Type B pancreatic cell (in vitro differentiated cells): ENCODE results near the gene NRAS. TPM values are rescaled to one million over a fixed set of nuclear protein-coding genes. Genes with fewer than 3 reads are reported as not detected.

Experiments
- DNase-seq: peaks from one replicate; pipeline ENCODE4 v3.0.0; 2021; ENCODE audit warnings: mixed read lengths; ENCODE audit not compliant: unreplicated experiment; ENCODE audit errors: extremely low spot score
- H3K27ac Mint-ChIP-seq: 2 replicates; pipeline ENCODE4 v1.8.0; 2021; ENCODE audit warnings: mild to moderate bottlenecking, mixed read lengths
- H3K27me3 Mint-ChIP-seq: 2 replicates; pipeline ENCODE4 v1.8.0; 2021; ENCODE audit warnings: mixed read lengths
- H3K36me3 Mint-ChIP-seq: 2 replicates; pipeline ENCODE4 v1.8.0; 2021; ENCODE audit warnings: mixed read lengths
- H3K4me1 Mint-ChIP-seq: one replicate; pipeline ENCODE4 v1.8.0; 2021; ENCODE audit warnings: mixed read lengths; ENCODE audit not compliant: unreplicated experiment
- H3K4me3 Mint-ChIP-seq: 2 replicates; pipeline ENCODE4 v1.8.0; 2021; ENCODE audit warnings: mild to moderate bottlenecking, mixed read lengths
- H3K9me3 Mint-ChIP-seq: 2 replicates; pipeline ENCODE4 v1.8.0; 2021; ENCODE audit warnings: mixed read lengths
- total RNA-seq: library from RNA; stranded (reverse); gene quantifications from 2 replicates; pipeline ENCODE4 v1.2.1, GENCODE V29; 2021; ENCODE audit warnings: low replicate concordance
- TF ChIP-seq, protein P1 (sequence below): fragments of 200-600 bp; sonication (generic); conservative IDR thresholded peaks from 2 replicates; pipeline ENCODE4 v1.5.0; 2021; ENCODE audit warnings: antibody characterized with exemption, mild to moderate bottlenecking

NRAS gene
- total RNA-seq, 1 donor from 2014 or later: 49.4 TPM

- Mint-ChIP-seq H3K27me3 (no peaks in the 10 kb centered on the region), H3K4me3 (peak overlapping the region; percentile 96), H3K27ac (peak overlapping the region; percentile 99), H3K36me3 (peaks cover 38% of the 10 kb centered on the region), H3K4me1 (peaks cover 14% of the 10 kb centered on the region), H3K9me3 (no peaks in the 10 kb centered on the region)
- DNase-seq: no peak
- TF ChIP-seq, protein P1, sequence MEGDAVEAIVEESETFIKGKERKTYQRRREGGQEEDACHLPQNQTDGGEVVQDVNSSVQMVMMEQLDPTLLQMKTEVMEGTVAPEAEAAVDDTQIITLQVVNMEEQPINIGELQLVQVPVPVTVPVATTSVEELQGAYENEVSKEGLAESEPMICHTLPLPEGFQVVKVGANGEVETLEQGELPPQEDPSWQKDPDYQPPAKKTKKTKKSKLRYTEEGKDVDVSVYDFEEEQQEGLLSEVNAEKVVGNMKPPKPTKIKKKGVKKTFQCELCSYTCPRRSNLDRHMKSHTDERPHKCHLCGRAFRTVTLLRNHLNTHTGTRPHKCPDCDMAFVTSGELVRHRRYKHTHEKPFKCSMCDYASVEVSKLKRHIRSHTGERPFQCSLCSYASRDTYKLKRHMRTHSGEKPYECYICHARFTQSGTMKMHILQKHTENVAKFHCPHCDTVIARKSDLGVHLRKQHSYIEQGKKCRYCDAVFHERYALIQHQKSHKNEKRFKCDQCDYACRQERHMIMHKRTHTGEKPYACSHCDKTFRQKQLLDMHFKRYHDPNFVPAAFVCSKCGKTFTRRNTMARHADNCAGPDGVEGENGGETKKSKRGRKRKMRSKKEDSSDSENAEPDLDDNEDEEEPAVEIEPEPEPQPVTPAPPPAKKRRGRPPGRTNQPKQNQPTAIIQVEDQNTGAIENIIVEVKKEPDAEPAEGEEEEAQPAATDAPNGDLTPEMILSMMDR: no peak
Observed at GRCh38 chr1:114715952-114716303, 643 bp downstream of the NRAS start.

GRCh38 chr1:114712977-114713376 is 3.6 kb downstream of the NRAS start:
- no peak overlapping the region for H3K4me3 Mint-ChIP-seq
- peaks cover 25% of the 10 kb centered on the region for H3K36me3 Mint-ChIP-seq
- no peak overlapping the region for H3K27ac Mint-ChIP-seq

GRCh38 chr1:114710360-114710759 is 6.2 kb downstream of the NRAS start:
- TF ChIP-seq, protein P1: no peak
- no peak overlapping the region for H3K27ac Mint-ChIP-seq
- no peak overlapping the region for H3K4me3 Mint-ChIP-seq

More at GRCh38 chr1:114712977-114713376, 3.6 kb downstream of the NRAS start:
- TF ChIP-seq, protein P1: no peak
- no peaks in the 10 kb centered on the region for H3K9me3 Mint-ChIP-seq
- no peaks in the 10 kb centered on the region for H3K27me3 Mint-ChIP-seq
- no peak for DNase-seq
- peaks cover 14% of the 10 kb centered on the region for H3K4me1 Mint-ChIP-seq

GRCh38 chr1:114707604-114708003 is 9.0 kb downstream of the NRAS start:
- no peaks in the 10 kb centered on the region for H3K4me1 Mint-ChIP-seq
- H3K27ac Mint-ChIP-seq: no peak overlapping the region
- H3K9me3 Mint-ChIP-seq: no peaks in the 10 kb centered on the region
- H3K27me3 Mint-ChIP-seq: no peaks in the 10 kb centered on the region
- TF ChIP-seq, protein P1: no peak
- no peak overlapping the region for H3K4me3 Mint-ChIP-seq
- H3K36me3 Mint-ChIP-seq: peaks cover 26% of the 10 kb centered on the region
- no peak for DNase-seq

More at GRCh38 chr1:114710360-114710759, 6.2 kb downstream of the NRAS start:
- DNase-seq: no peak
- Mint-ChIP-seq H3K9me3 (no peaks in the 10 kb centered on the region), H3K27me3 (no peaks in the 10 kb centered on the region), H3K4me1 (no peaks in the 10 kb centered on the region), H3K36me3 (peaks cover 33% of the 10 kb centered on the region)

DNA sequence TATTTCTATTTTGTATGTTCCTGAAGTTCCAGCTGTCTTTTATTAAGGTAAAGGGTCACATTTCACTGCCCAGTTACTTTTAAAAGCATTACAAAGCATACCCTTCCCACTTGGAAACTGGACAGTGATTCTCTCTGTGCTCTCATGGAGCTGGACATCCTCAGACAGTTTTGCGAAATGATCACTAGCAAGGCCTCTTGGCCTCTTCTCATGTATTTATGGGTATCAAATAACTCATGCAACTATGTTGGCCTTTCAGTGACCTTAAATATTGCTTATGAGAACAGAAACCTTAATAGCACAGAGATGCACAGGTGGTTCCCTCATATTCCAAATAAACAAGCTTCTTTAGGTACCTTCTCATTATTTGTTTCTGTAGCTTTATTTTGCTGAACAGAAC is 13.3 kb downstream of the NRAS start:
- Mint-ChIP-seq H3K4me1 (no peaks in the 10 kb centered on the region), H3K9me3 (no peaks in the 10 kb centered on the region), H3K27me3 (no peaks in the 10 kb centered on the region), H3K36me3 (peaks cover 14% of the 10 kb centered on the region), H3K4me3 (no peak overlapping the region), H3K27ac (no peak overlapping the region)
- TF ChIP-seq, protein P1: no peak
- DNase-seq: no peak

DNA sequence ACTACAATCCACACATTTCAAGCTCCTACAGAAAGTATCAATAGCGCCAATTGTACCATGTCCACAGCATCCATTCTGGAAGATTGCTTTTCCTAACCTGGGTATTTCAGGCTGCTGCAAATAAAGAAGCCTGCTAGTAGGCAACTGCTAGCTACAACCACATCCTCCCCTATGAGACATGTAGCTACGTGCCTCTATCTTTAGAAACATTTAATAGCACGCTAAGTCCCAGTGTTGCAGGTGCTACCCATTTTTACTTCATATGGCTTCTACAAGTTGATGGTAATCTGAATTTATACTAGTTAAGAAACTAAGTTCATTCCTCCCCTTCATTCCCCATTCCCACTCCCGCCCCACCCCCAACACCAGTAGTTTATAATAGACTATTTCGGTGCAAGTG is 13.8 kb downstream of the NRAS start:
- no peak overlapping the region for H3K4me3 Mint-ChIP-seq
- no peaks in the 10 kb centered on the region for H3K4me1 Mint-ChIP-seq
- no peaks in the 10 kb centered on the region for H3K27me3 Mint-ChIP-seq
- H3K27ac Mint-ChIP-seq: no peak overlapping the region
- no peak for DNase-seq
- TF ChIP-seq, protein P1: no peak
- H3K9me3 Mint-ChIP-seq: no peaks in the 10 kb centered on the region
- H3K36me3 Mint-ChIP-seq: peaks cover 12% of the 10 kb centered on the region
